Neural progenitor cell (in vitro differentiated cells): ENCODE results near the gene CLIC5. TPM values are rescaled to one million over a fixed set of nuclear protein-coding genes. Genes with fewer than 3 reads are reported as not detected.
A peak's percentile ranks its signal among the peaks of the same experiment; 100 is the strongest.

Source experiments
- DNase-seq: peaks from one replicate; pipeline ENCODE4 v3.0.0-alpha.2; 2016; ENCODE audit warnings: low spot score
- H2AFZ ChIP-seq: fragments of 200-600 bp; sonication (generic); replicated peaks from 2 replicates; pipeline ENCODE4 v1.6.1; 2016; ENCODE audit warnings: antibody characterized with exemption
- H3F3A ChIP-seq: fragments of 200-600 bp; sonication (generic); 2 replicates; pipeline ENCODE4 v1.6.1; 2016; ENCODE audit warnings: antibody characterized with exemption, low read depth
- H3K27ac ChIP-seq: fragments of 200-600 bp; sonication (generic); 2 replicates; pipeline ENCODE4 v1.5.1; 2016; ENCODE audit warnings: mild to moderate bottlenecking
- H3K27me3 ChIP-seq: fragments of 200-600 bp; sonication (generic); 2 replicates; pipeline ENCODE4 v1.6.1; 2016; ENCODE audit warnings: mild to moderate bottlenecking, moderate library complexity
- H3K36me3 ChIP-seq: fragments of 200-600 bp; sonication (generic); 2 replicates; pipeline ENCODE4 v1.5.1; 2016
- H3K4me1 ChIP-seq: fragments of 200-600 bp; sonication (generic); 2 replicates; pipeline ENCODE4 v1.6.1; 2016; ENCODE audit warnings: mixed run types
- H3K4me2 ChIP-seq: fragments of 200-600 bp; sonication (generic); 2 replicates; pipeline ENCODE4 v1.6.1; 2016
- H3K4me3 ChIP-seq: fragments of 200-600 bp; sonication (generic); 2 replicates; pipeline ENCODE4 v1.5.1; 2016
- H3K79me2 ChIP-seq: fragments of 200-600 bp; sonication (generic); 2 replicates; pipeline ENCODE4 v1.6.1; 2016; ENCODE audit warnings: low read depth
- H3K9ac ChIP-seq: fragments of 200-600 bp; sonication (generic); 2 replicates; pipeline ENCODE4 v1.6.1; 2016
- H3K9me3 ChIP-seq: fragments of 200-600 bp; sonication (generic); 2 replicates; pipeline ENCODE4 v1.5.1; 2016; ENCODE audit warnings: low read depth
- H4K20me1 ChIP-seq: fragments of 200-600 bp; sonication (generic); 2 replicates; pipeline ENCODE4 v1.6.1; 2016; ENCODE audit warnings: low read depth
- H3K27ac Mint-ChIP-seq: 3 replicates; pipeline ENCODE4 v1.8.0; 2021; ENCODE audit warnings: mixed read lengths
- H3K27me3 Mint-ChIP-seq: 2 replicates; pipeline ENCODE4 v1.8.0; 2022; ENCODE audit warnings: low read depth, mild to moderate bottlenecking, inconsistent platforms, moderate library complexity, mixed read lengths; ENCODE audit not compliant: insufficient read depth
- H3K36me3 Mint-ChIP-seq: 3 replicates; pipeline ENCODE4 v1.8.0; 2021; ENCODE audit warnings: mixed read lengths
- H3K4me1 Mint-ChIP-seq: 3 replicates; pipeline ENCODE4 v1.8.0; 2021; ENCODE audit warnings: mixed read lengths
- H3K4me3 Mint-ChIP-seq: 3 replicates; pipeline ENCODE4 v1.8.0; 2021; ENCODE audit warnings: mild to moderate bottlenecking, moderate library complexity, mixed read lengths
- H3K9me3 Mint-ChIP-seq: 3 replicates; pipeline ENCODE4 v1.8.0; 2020; ENCODE audit warnings: mixed read lengths
- EZH2 ChIP-seq: fragments of 200-600 bp; sonication (generic); IDR thresholded peaks from 2 replicates; pipeline ENCODE4 v1.6.1; 2017; ENCODE audit warnings: antibody characterized with exemption, mild to moderate bottlenecking, moderate library complexity
- EZH2phosphoT487 ChIP-seq: fragments of 200-600 bp; sonication (generic); IDR thresholded peaks from 2 replicates; pipeline ENCODE4 v1.6.1; 2017; ENCODE audit warnings: antibody characterized with exemption
- total RNA-seq: library from RNA; depleted of rRNA; stranded (reverse); fragments of >200 nt; gene quantifications from 2 replicates; pipeline ENCODE4 v1.2.3, GENCODE V29; 2015; ENCODE audit warnings: low replicate concordance
- TF ChIP-seq, protein P1 (sequence below): fragments of 200-600 bp; sonication (generic); IDR thresholded peaks from 2 replicates; pipeline ENCODE4 v1.5.1; 2017; ENCODE audit warnings: antibody characterized with exemption, mild to moderate bottlenecking

The CLIC5 gene
- total RNA-seq, 1 donor from 2014 or later: not detected

GRCh38 chr6:45931232-45931631 is 84.4 kb downstream of the CLIC5 start:
- Mint-ChIP-seq H3K27me3 (peaks cover 7% of the 10 kb centered on the region), H3K4me3 (no peak overlapping the region), H3K27ac (no peak overlapping the region), H3K36me3 (no peaks in the 10 kb centered on the region), H3K9me3 (no peaks in the 10 kb centered on the region), H3K4me1 (peaks cover 28% of the 10 kb centered on the region)
- Histone ChIP-seq H3K36me3 (no peaks in the 10 kb centered on the region), H3K79me2 (no peaks in the 10 kb centered on the region), H2AFZ (no peak overlapping the region), H3K9me3 (no peaks in the 10 kb centered on the region), H3K4me3 (no peak overlapping the region), H3F3A (peaks cover 27% of the 10 kb centered on the region), H3K9ac (no peak overlapping the region), H3K27ac (no peak overlapping the region), H3K4me1 (peaks cover 45% of the 10 kb centered on the region), H4K20me1 (no peaks in the 10 kb centered on the region), H3K4me2 (no peak overlapping the region), H3K27me3 (peaks cover 22% of the 10 kb centered on the region)
- no peak for TF ChIP-seq EZH2
- TF ChIP-seq EZH2phosphoT487: no peak
- TF ChIP-seq, protein P1, sequence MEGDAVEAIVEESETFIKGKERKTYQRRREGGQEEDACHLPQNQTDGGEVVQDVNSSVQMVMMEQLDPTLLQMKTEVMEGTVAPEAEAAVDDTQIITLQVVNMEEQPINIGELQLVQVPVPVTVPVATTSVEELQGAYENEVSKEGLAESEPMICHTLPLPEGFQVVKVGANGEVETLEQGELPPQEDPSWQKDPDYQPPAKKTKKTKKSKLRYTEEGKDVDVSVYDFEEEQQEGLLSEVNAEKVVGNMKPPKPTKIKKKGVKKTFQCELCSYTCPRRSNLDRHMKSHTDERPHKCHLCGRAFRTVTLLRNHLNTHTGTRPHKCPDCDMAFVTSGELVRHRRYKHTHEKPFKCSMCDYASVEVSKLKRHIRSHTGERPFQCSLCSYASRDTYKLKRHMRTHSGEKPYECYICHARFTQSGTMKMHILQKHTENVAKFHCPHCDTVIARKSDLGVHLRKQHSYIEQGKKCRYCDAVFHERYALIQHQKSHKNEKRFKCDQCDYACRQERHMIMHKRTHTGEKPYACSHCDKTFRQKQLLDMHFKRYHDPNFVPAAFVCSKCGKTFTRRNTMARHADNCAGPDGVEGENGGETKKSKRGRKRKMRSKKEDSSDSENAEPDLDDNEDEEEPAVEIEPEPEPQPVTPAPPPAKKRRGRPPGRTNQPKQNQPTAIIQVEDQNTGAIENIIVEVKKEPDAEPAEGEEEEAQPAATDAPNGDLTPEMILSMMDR: no peak
- DNase-seq: no peak

DNA sequence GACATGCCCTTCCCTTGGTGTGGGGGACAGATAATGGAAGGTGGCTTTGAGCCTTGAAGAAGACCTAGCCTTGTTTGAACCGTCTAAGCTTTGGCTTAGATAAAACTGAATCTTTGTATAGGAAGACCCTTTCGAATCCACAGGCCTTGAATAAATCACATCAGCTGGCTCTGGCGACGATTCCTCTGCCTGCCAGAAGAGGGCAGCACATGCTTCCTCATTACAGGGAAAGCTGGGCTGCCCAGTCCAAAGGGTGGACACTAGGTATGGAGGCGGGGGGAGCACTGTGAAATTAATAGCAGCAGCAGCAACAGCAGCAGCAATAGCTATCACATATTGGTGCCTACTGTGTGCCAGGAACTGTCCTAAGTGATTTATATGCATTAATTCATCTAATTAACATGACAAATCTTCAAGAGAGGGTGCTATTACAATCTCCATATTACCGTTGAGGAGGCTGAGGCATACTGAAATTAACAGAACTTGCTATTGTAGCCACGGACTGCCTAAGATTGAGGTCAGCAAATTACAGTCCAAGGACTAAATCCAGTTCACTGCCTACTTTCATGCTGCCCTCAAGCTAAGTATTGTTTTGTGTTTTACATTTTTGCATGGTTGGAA is 85.1 kb downstream of the CLIC5 start:
- peak; percentile 72 for DNase-seq
- Mint-ChIP-seq H3K36me3 (no peaks in the 10 kb centered on the region), H3K27ac (no peak overlapping the region), H3K9me3 (no peaks in the 10 kb centered on the region), H3K4me3 (no peak overlapping the region), H3K27me3 (peaks cover 4% of the 10 kb centered on the region), H3K4me1 (peaks cover 28% of the 10 kb centered on the region)
- no peak overlapping the region for H3K4me2 ChIP-seq
- H3K36me3 ChIP-seq: no peaks in the 10 kb centered on the region
- no peaks in the 10 kb centered on the region for H3K9me3 ChIP-seq
- H3K4me1 ChIP-seq: peaks cover 45% of the 10 kb centered on the region
- H3K9ac ChIP-seq: no peak overlapping the region
- peaks cover 17% of the 10 kb centered on the region for H3K27me3 ChIP-seq
- H3K27ac ChIP-seq: no peak overlapping the region
- H4K20me1 ChIP-seq: no peaks in the 10 kb centered on the region
- H3F3A ChIP-seq: peaks cover 27% of the 10 kb centered on the region
- TF ChIP-seq EZH2 (no peak), EZH2phosphoT487 (no peak)
- TF ChIP-seq, protein P1: peak; percentile 99
- no peak overlapping the region for H2AFZ ChIP-seq
- H3K4me3 ChIP-seq: no peak overlapping the region
- no peaks in the 10 kb centered on the region for H3K79me2 ChIP-seq

- peaks cover 28% of the 10 kb centered on the region for H3K4me1 Mint-ChIP-seq
- Histone ChIP-seq H3K4me1 (peaks cover 45% of the 10 kb centered on the region), H3K4me3 (no peak overlapping the region), H2AFZ (peak overlapping the region; percentile 51), H3K27ac (no peak overlapping the region), H3K9me3 (no peaks in the 10 kb centered on the region), H3K79me2 (no peaks in the 10 kb centered on the region), H3K36me3 (no peaks in the 10 kb centered on the region), H4K20me1 (no peaks in the 10 kb centered on the region), H3F3A (peaks cover 27% of the 10 kb centered on the region), H3K4me2 (no peak overlapping the region), H3K27me3 (peaks cover 19% of the 10 kb centered on the region), H3K9ac (no peak overlapping the region)
- DNase-seq: no peak
- H3K9me3 Mint-ChIP-seq: no peaks in the 10 kb centered on the region
- H3K4me3 Mint-ChIP-seq: no peak overlapping the region
- no peak for TF ChIP-seq EZH2
- TF ChIP-seq EZH2phosphoT487: no peak
- TF ChIP-seq, protein P1: no peak
- H3K27me3 Mint-ChIP-seq: peaks cover 4% of the 10 kb centered on the region
- H3K27ac Mint-ChIP-seq: no peak overlapping the region
- H3K36me3 Mint-ChIP-seq: no peaks in the 10 kb centered on the region
These were observed 86.0 kb downstream of the CLIC5 start for GRCh38 chr6:45929421-45930361.
